ENCODE results near the gene DCAF5.

DNA sequence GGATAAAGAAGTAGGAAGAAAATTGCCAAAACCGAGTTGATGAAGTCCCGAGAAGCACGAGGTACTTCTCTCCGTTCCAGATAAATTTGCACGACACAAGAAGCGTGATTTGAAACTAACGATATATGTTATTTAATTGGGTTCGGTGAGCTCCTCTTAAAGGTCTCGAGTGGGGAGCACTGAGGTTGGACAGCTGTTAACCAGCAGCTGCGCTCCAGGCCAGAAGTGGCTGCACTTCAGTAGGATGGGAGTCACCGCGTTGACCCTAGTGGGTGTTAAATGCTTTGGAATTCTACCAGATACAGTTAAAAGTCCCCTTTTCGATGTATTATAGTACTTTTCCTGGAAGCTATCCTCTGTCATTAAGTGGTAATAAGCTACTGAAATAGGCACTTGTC is 953 bp upstream of the DCAF5 start:
- no peak for TF ChIP-seq SPI1 (IDR thresholded peaks at IDR 0.05; ENCODE audit: low read depth, low read length)
- no peak for TF ChIP-seq POLR2AphosphoS5 (IDR thresholded peaks at IDR 0.05; ENCODE audit: low read depth, low read length)

All from GM12891 (cell line).